CD4-positive, alpha-beta T cell treated with Interleukin-15 for 1 hour (primary cell): ENCODE data around the gene MOV10.
A peak's percentile ranks its signal among the peaks of the same experiment; 100 is the strongest.
"Not testable (repeated sequence)": the region's sequence is repeated elsewhere in the genome, so short reads cannot be mapped to it uniquely, and the experiment has no call there.

Experiments used
- DNase-seq: peaks from one replicate; pipeline ENCODE4 v3.0.0-alpha.2; 2020

The MOV10 gene

GRCh38 chr1:112674440-112674985 lies at the start of gene MOV10:
Gene MOV10, plus strand, starts transcription at chr1:112674659. Its CDS starts 254 bp downstream, at chr1:112674913.
- peak; percentile 56 for DNase-seq

GRCh38 chr1:112625696-112626095 lies 48.8 kb upstream of the MOV10 start:
- DNase-seq: no peak

- DNase-seq: no peak
Observed at GRCh38 chr1:112626193-112626592, 48.3 kb upstream of the MOV10 start.

GRCh38 chr1:112626887-112627286 lies 47.6 kb upstream of the MOV10 start:
- DNase-seq: no peak

GRCh38 chr1:112628516-112628915 lies 45.9 kb upstream of the MOV10 start:
- no peak for DNase-seq

- no peak for DNase-seq
Observed at GRCh38 chr1:112629256-112629655, 45.2 kb upstream of the MOV10 start.

- no peak for DNase-seq
Observed at GRCh38 chr1:112633628-112634027, 40.8 kb upstream of the MOV10 start.

GRCh38 chr1:112634367-112634766 lies 40.1 kb upstream of the MOV10 start:
- no peak for DNase-seq

- DNase-seq: no peak
Observed at GRCh38 chr1:112636056-112636455, 38.4 kb upstream of the MOV10 start.

GRCh38 chr1:112636597-112637253 lies 37.7 kb upstream of the MOV10 start:
- DNase-seq: no peak

- DNase-seq: no peak
Observed at GRCh38 chr1:112637254-112638109, 37.0 kb upstream of the MOV10 start.

GRCh38 chr1:112638110-112638428 lies 36.4 kb upstream of the MOV10 start:
- no peak for DNase-seq

- DNase-seq: not testable (repeated sequence)
Observed at GRCh38 chr1:112640437-112640836, 34.0 kb upstream of the MOV10 start.

GRCh38 chr1:112643080-112643479 lies 31.4 kb upstream of the MOV10 start:
- DNase-seq: no peak

- DNase-seq: no peak
Observed at GRCh38 chr1:112646225-112646624, 28.2 kb upstream of the MOV10 start.

- no peak for DNase-seq
Observed at GRCh38 chr1:112651205-112651604, 23.3 kb upstream of the MOV10 start.

GRCh38 chr1:112665857-112666256 lies 8.6 kb upstream of the MOV10 start:
- DNase-seq: no peak

GRCh38 chr1:112666946-112667345 lies 7.5 kb upstream of the MOV10 start:
- no peak for DNase-seq

GRCh38 chr1:112672009-112672408 lies 2.5 kb upstream of the MOV10 start:
- DNase-seq: no peak

GRCh38 chr1:112672842-112673241 lies 1.6 kb upstream of the MOV10 start:
- no peak for DNase-seq

GRCh38 chr1:112673592-112674439 lies 643 bp upstream of the MOV10 start:
- no peak for DNase-seq

- no peak for DNase-seq
Observed at GRCh38 chr1:112674986-112675727, 698 bp downstream of the MOV10 start.
